Fibroblast of lung (primary cell): Measurements from ENCODE around the gene TASP1. TPM values are rescaled to one million over a fixed set of nuclear protein-coding genes. Genes with fewer than 3 reads are reported as not detected.
"Not testable (repeated sequence)": the region's sequence is repeated elsewhere in the genome, so short reads cannot be mapped to it uniquely, and the experiment has no call there.

Experiments used
- DNase-seq, 2 donors: peaks; one replicate each; pipeline versions ENCODE4 v3.0.0 to v3.0.0-alpha.2; 2010; ENCODE audit warnings: low read depth in 2 of 2
- H2AFZ ChIP-seq: 2 replicates; pipeline ENCODE4 v1.5.1; 2012; ENCODE audit warnings: low read length, control low read depth, inconsistent platforms
- H3K27ac ChIP-seq: 2 replicates; pipeline ENCODE4 v1.5.1; 2011; ENCODE audit warnings: low read length, control low read depth; ENCODE audit not compliant: insufficient read depth
- H3K27me3 ChIP-seq: 2 replicates; pipeline ENCODE4 v1.5.1; 2011; ENCODE audit warnings: mild to moderate bottlenecking, low read length; ENCODE audit not compliant: control insufficient read depth, insufficient read depth
- H3K36me3 ChIP-seq: 2 replicates; pipeline ENCODE4 v1.5.1; 2011; ENCODE audit warnings: low read length; ENCODE audit not compliant: control insufficient read depth, insufficient read depth
- H3K4me1 ChIP-seq: 2 replicates; pipeline ENCODE4 v1.5.1; 2011; ENCODE audit warnings: low read length; ENCODE audit not compliant: control insufficient read depth, insufficient read depth; ENCODE audit errors: extremely low read depth
- H3K4me2 ChIP-seq: 2 replicates; pipeline ENCODE4 v1.5.1; 2011; ENCODE audit warnings: low read length, control low read depth; ENCODE audit not compliant: insufficient read depth; ENCODE audit errors: extremely low read depth
- H3K4me3 ChIP-seq, 4 experiments: fragments of 200-600 bp in 1 of 4; sonication (generic) in 1 of 4; replicated peaks in 1 of 4; 2 replicates each; pipeline ENCODE4 v1.5.1; 2011 to 2016; ENCODE audit warnings: low read length in 4 of 4, low read depth in 3 of 4, mild to moderate bottlenecking in 3 of 4, control low read depth in 2 of 4, inconsistent platforms in 1 of 4, mixed read lengths in 1 of 4; ENCODE audit not compliant: insufficient read depth in 1 of 4; ENCODE audit errors: control extremely low read depth in 1 of 4
- H3K79me2 ChIP-seq: 2 replicates; pipeline ENCODE4 v1.5.1; 2012; ENCODE audit warnings: mild to moderate bottlenecking, low read length, inconsistent platforms; ENCODE audit not compliant: control insufficient read depth, insufficient read depth
- H3K9ac ChIP-seq: 2 replicates; pipeline ENCODE4 v1.5.1; 2011; ENCODE audit warnings: mild to moderate bottlenecking, low read length, control low read depth; ENCODE audit not compliant: insufficient read depth
- H3K9me3 ChIP-seq: 2 replicates; pipeline ENCODE4 v1.5.1; 2012; ENCODE audit warnings: low read depth, low read length; ENCODE audit not compliant: control insufficient read depth, insufficient read depth
- H4K20me1 ChIP-seq: 2 replicates; pipeline ENCODE4 v1.5.1; 2011; ENCODE audit warnings: low read length; ENCODE audit not compliant: control insufficient read depth, insufficient read depth; ENCODE audit errors: extremely low read depth
- CTCF ChIP-seq, 2 donors: IDR thresholded peaks in 1 of 2; conservative IDR thresholded peaks in 1 of 2; 1 replicate in 1 of 2; 2 replicates in 1 of 2; pipeline ENCODE4 v1.5.1; 2011 to 2012; ENCODE audit warnings: low read length in 2 of 2, control low read depth in 1 of 2, inconsistent platforms in 1 of 2, low read depth in 1 of 2, mild to moderate bottlenecking in 1 of 2
- EZH2 ChIP-seq: IDR thresholded peaks from 2 replicates; pipeline ENCODE4 v1.5.1; 2012; ENCODE audit warnings: low read length, control low read depth, mild to moderate bottlenecking; ENCODE audit errors: missing control alignments
- polyA plus RNA-seq, 2 donors: library from polyadenylated mRNA; depleted of rRNA in 1 of 2; stranded (reverse) in 1 of 2; unstranded in 1 of 2; fragments of >200 nt; gene quantifications; 2 replicates each; pipeline ENCODE4 v1.2.1, GENCODE V29; 2011 to 2012; ENCODE audit warnings: missing spikeins in 1 of 2
- total RNA-seq: library from RNA; depleted of rRNA; stranded (reverse); fragments of >200 nt; gene quantifications from 2 replicates; pipeline ENCODE4 v1.2.1, GENCODE V29; 2014

The TASP1 gene
- total and polyA plus RNA-seq, 2 donors (not counting 1 experiment from before 2014, with no cell fraction given): 6.3 to 13.6 TPM

- no peak overlapping the region for H3K9ac ChIP-seq
- H3K27me3 ChIP-seq: no peaks in the 10 kb centered on the region
- no peaks in the 10 kb centered on the region for H3K79me2 ChIP-seq
- no peaks in the 10 kb centered on the region for H4K20me1 ChIP-seq
- no peak overlapping the region for H2AFZ ChIP-seq
- H3K9me3 ChIP-seq: no peaks in the 10 kb centered on the region
- TF ChIP-seq CTCF (conservative IDR thresholded peaks at IDR 0.05 in 1 of 2, IDR thresholded peaks at IDR 0.05 in 1 of 2; ENCODE audit: low read depth in 1 of 2, low read length in 2 of 2) (no peak), EZH2 (no peak)
- no peak overlapping the region for H3K4me2 ChIP-seq
- H3K4me3 ChIP-seq: no peak overlapping the region
- H3K4me1 ChIP-seq: no peaks in the 10 kb centered on the region
- peak overlapping the region; percentile 14 for H3K27ac ChIP-seq
- no peaks in the 10 kb centered on the region for H3K36me3 ChIP-seq
- DNase-seq: peak in 1 of 2 donors; percentile 18
These were observed 13.3 kb downstream of the TASP1 start for GRCh38 chr20:13625304-13625979.

- H3K9me3 ChIP-seq, H4K20me1 ChIP-seq, H3K4me1 ChIP-seq, H3K79me2 ChIP-seq, H3K4me3 ChIP-seq, H2AFZ ChIP-seq, H3K27me3 ChIP-seq, H3K4me2 ChIP-seq, H3K9ac ChIP-seq, H3K36me3 ChIP-seq, H3K27ac ChIP-seq: not testable (repeated sequence)
- peak; percentile 12 to 54 for DNase-seq
These were observed 19.3 kb downstream of the TASP1 start for GRCh38 chr20:13619415-13619814.

- not testable (repeated sequence) for DNase-seq, H3K27me3 ChIP-seq, H3K4me3 ChIP-seq, H3K9ac ChIP-seq, H4K20me1 ChIP-seq, H2AFZ ChIP-seq, H3K9me3 ChIP-seq, H3K4me2 ChIP-seq, H3K36me3 ChIP-seq, H3K27ac ChIP-seq, H3K79me2 ChIP-seq, H3K4me1 ChIP-seq
These were observed 20.3 kb downstream of the TASP1 start for GRCh38 chr20:13618456-13618855.

- not testable (repeated sequence) for H3K9ac ChIP-seq, H3K27me3 ChIP-seq, H4K20me1 ChIP-seq, H3K36me3 ChIP-seq, H3K79me2 ChIP-seq, H3K9me3 ChIP-seq, DNase-seq, H3K4me1 ChIP-seq, H3K4me3 ChIP-seq, H2AFZ ChIP-seq, H3K4me2 ChIP-seq, H3K27ac ChIP-seq
These were observed 21.1 kb downstream of the TASP1 start for GRCh38 chr20:13617585-13617984.

GRCh38 chr20:13616713-13617112, 22.0 kb downstream of the TASP1 start:
- DNase-seq, H4K20me1 ChIP-seq, H3K4me2 ChIP-seq, H3K9me3 ChIP-seq, H3K27me3 ChIP-seq, H3K79me2 ChIP-seq, H3K36me3 ChIP-seq, H3K4me1 ChIP-seq, H3K9ac ChIP-seq, H2AFZ ChIP-seq, H3K27ac ChIP-seq, H3K4me3 ChIP-seq: not testable (repeated sequence)
